Neural cell (in vitro differentiated cells): Measurements from ENCODE around the gene URI1. TPM values are rescaled to one million over a fixed set of nuclear protein-coding genes. Genes with fewer than 3 reads are reported as not detected.

Source experiments
- H2AFZ ChIP-seq: fragments of 200-600, 300-800 bp; sonication (generic), shearing (Covaris generic); 2 replicates; pipeline ENCODE4 v1.6.0; 2014; ENCODE audit warnings: low read depth, mild to moderate bottlenecking, antibody characterized with exemption, low read length, moderate library complexity
- H3F3A ChIP-seq: fragments of 200-600 bp; shearing (Covaris generic); 2 replicates; pipeline ENCODE4 v1.6.1; 2016; ENCODE audit warnings: mild to moderate bottlenecking, moderate library complexity, mixed read lengths, antibody characterized with exemption, low read length; ENCODE audit not compliant: insufficient read depth, poor library complexity, severe bottlenecking
- H3K27ac ChIP-seq: fragments of 200-600, 300-800 bp; sonication (generic), shearing (Covaris generic); 2 replicates; pipeline ENCODE4 v1.5.1; 2014; ENCODE audit warnings: mild to moderate bottlenecking, low read length, moderate library complexity
- H3K27me3 ChIP-seq: fragments of 300-800, 200-600 bp; sonication (generic), shearing (Covaris generic); 2 replicates; pipeline ENCODE4 v1.6.0; 2014; ENCODE audit warnings: mild to moderate bottlenecking, low read depth, low read length, moderate library complexity; ENCODE audit not compliant: insufficient read depth
- H3K36me3 ChIP-seq: fragments of 300-800, 200-600 bp; sonication (generic), shearing (Covaris generic); 2 replicates; pipeline ENCODE4 v1.5.1; 2014; ENCODE audit warnings: mild to moderate bottlenecking, antibody characterized with exemption, low read length, moderate library complexity; ENCODE audit not compliant: insufficient read depth
- H3K4me2 ChIP-seq: fragments of 300-800, 200-600 bp; sonication (generic), shearing (Covaris generic); 2 replicates; pipeline ENCODE4 v1.6.0; 2014; ENCODE audit warnings: mild to moderate bottlenecking, low read length
- H3K4me3 ChIP-seq: fragments of 300-800, 200-600 bp; sonication (generic), shearing (Covaris generic); 2 replicates; pipeline ENCODE4 v1.5.1; 2014; ENCODE audit warnings: mild to moderate bottlenecking, low read length, moderate library complexity
- H3K79me2 ChIP-seq: fragments of 200-600 bp; shearing (Covaris generic); replicated peaks from 2 replicates; pipeline ENCODE4 v1.6.0; 2014; ENCODE audit warnings: mild to moderate bottlenecking, low read length, moderate library complexity; ENCODE audit not compliant: insufficient read depth
- H3K9ac ChIP-seq: fragments of 300-800, 200-600 bp; sonication (generic), shearing (Covaris generic); 2 replicates; pipeline ENCODE4 v1.6.1; 2016; ENCODE audit warnings: mild to moderate bottlenecking, low read length, mixed read lengths
- H3K9me2 ChIP-seq: fragments of 200-600 bp; shearing (Covaris generic); 2 replicates; pipeline ENCODE4 v1.6.1; 2016; ENCODE audit warnings: mild to moderate bottlenecking, low read length, mixed read lengths; ENCODE audit not compliant: insufficient read depth
- H3K9me3 ChIP-seq: fragments of 200-600, 300-800 bp; sonication (generic), shearing (Covaris generic); 2 replicates; pipeline ENCODE4 v1.6.1; 2016; ENCODE audit warnings: mild to moderate bottlenecking, mixed run types, low read length, moderate library complexity, mixed read lengths
- H4K20me1 ChIP-seq: fragments of 200-600 bp; shearing (Covaris generic); 2 replicates; pipeline ENCODE4 v1.6.1; 2016; ENCODE audit warnings: mild to moderate bottlenecking, mixed run types; ENCODE audit not compliant: insufficient read depth
- CTCF ChIP-seq: fragments of 450-650 bp; IDR thresholded peaks from 2 replicates; pipeline ENCODE4 v1.5.1; 2014; ENCODE audit warnings: antibody characterized with exemption, mild to moderate bottlenecking, moderate library complexity; ENCODE audit not compliant: poor library complexity, severe bottlenecking
- EP300 ChIP-seq: fragments of 450-650 bp; conservative IDR thresholded peaks from 2 replicates; pipeline ENCODE4 v1.6.1; 2014; ENCODE audit warnings: antibody characterized with exemption, mild to moderate bottlenecking, moderate library complexity; ENCODE audit not compliant: poor library complexity, severe bottlenecking
- EZH2 ChIP-seq: fragments of 200-600, 300-800 bp; shearing (Covaris generic), sonication (generic); IDR thresholded peaks from 2 replicates; pipeline ENCODE4 v1.6.1; 2014; ENCODE audit warnings: antibody characterized with exemption, low read length, borderline replicate concordance, mild to moderate bottlenecking; ENCODE audit not compliant: insufficient read depth, poor library complexity, severe bottlenecking
- MXI1 ChIP-seq: fragments of 450-650 bp; conservative IDR thresholded peaks from 2 replicates; pipeline ENCODE4 v1.6.1; 2014; ENCODE audit warnings: antibody characterized with exemption, mild to moderate bottlenecking; ENCODE audit not compliant: poor library complexity, severe bottlenecking
- POLR2AphosphoS5 ChIP-seq: IDR thresholded peaks from 2 replicates; pipeline ENCODE4 v1.6.1; 2012
- RAD21 ChIP-seq: fragments of 450-650 bp; conservative IDR thresholded peaks from 2 replicates; pipeline ENCODE4 v1.6.1; 2014; ENCODE audit warnings: antibody characterized with exemption, mild to moderate bottlenecking, moderate library complexity
- REST ChIP-seq: IDR thresholded peaks from 2 replicates; pipeline ENCODE4 v1.6.1; 2012; ENCODE audit warnings: borderline replicate concordance
- SMC3 ChIP-seq: fragments of 450-650 bp; conservative IDR thresholded peaks from 2 replicates; pipeline ENCODE4 v1.6.1; 2014; ENCODE audit warnings: antibody characterized with exemption, mild to moderate bottlenecking, moderate library complexity; ENCODE audit not compliant: poor library complexity
- TAF1 ChIP-seq: IDR thresholded peaks from 2 replicates; pipeline ENCODE4 v1.6.1; 2012; ENCODE audit warnings: low read depth
- polyA plus RNA-seq: library from polyadenylated mRNA; depleted of rRNA; stranded (reverse); fragments of >200 nt; gene quantifications from 2 replicates; pipeline ENCODE4 v1.2.3, GENCODE V29; 2014

The URI1 gene
- polyA plus RNA-seq, 1 donor from 2014 or later = 55.4 TPM

- Histone ChIP-seq H3K9ac (no peak overlapping the region), H3K4me3 (no peak overlapping the region), H3K79me2 (no peaks in the 10 kb centered on the region), H3K36me3 (no peaks in the 10 kb centered on the region), H2AFZ (no peak overlapping the region), H3K9me3 (no peaks in the 10 kb centered on the region), H3K9me2 (no peaks in the 10 kb centered on the region), H3K27me3 (no peaks in the 10 kb centered on the region), H4K20me1 (no peaks in the 10 kb centered on the region), H3K4me2 (no peak overlapping the region), H3K27ac (no peak overlapping the region), H3F3A (peaks cover 1% of the 10 kb centered on the region)
- no peak for TF ChIP-seq TAF1
- no peak for TF ChIP-seq SMC3
- no peak for TF ChIP-seq POLR2AphosphoS5
- no peak for TF ChIP-seq EP300
- no peak for TF ChIP-seq REST
- no peak for TF ChIP-seq EZH2
- no peak for TF ChIP-seq RAD21
- TF ChIP-seq CTCF = no peak
- TF ChIP-seq MXI1 = no peak
Measured at GRCh38 chr19:30064348-30064699, 122.3 kb downstream of the URI1 start.

GRCh38 chr19:30064771-30065494 lies 122.9 kb downstream of the URI1 start:
- TF ChIP-seq POLR2AphosphoS5 (no peak), MXI1 (no peak), REST (no peak), EP300 (no peak), RAD21 (no peak), CTCF (no peak), EZH2 (no peak), TAF1 (no peak), SMC3 (no peak)
- no peak overlapping the region for H3K27ac ChIP-seq
- H3K36me3 ChIP-seq = no peaks in the 10 kb centered on the region
- no peak overlapping the region for H3K4me2 ChIP-seq
- H3K9me2 ChIP-seq = no peaks in the 10 kb centered on the region
- no peak overlapping the region for H3K4me3 ChIP-seq
- no peaks in the 10 kb centered on the region for H3F3A ChIP-seq
- H3K9me3 ChIP-seq = no peaks in the 10 kb centered on the region
- no peak overlapping the region for H3K9ac ChIP-seq
- no peaks in the 10 kb centered on the region for H3K27me3 ChIP-seq
- no peak overlapping the region for H2AFZ ChIP-seq
- H4K20me1 ChIP-seq = no peaks in the 10 kb centered on the region
- no peaks in the 10 kb centered on the region for H3K79me2 ChIP-seq
